Glutamatergic neuron (in vitro differentiated cells): ENCODE data around the gene C19orf33. TPM values are rescaled to one million over a fixed set of nuclear protein-coding genes. Genes with fewer than 3 reads are reported as not detected.
A peak's percentile ranks its signal among the peaks of the same experiment; 100 is the strongest.

Experiments
- DNase-seq: peaks from one replicate; pipeline ENCODE4 v3.0.0; 2022
- H3K27ac Mint-ChIP-seq: one replicate; pipeline ENCODE4 v1.8.0; 2020; ENCODE audit warnings: mild to moderate bottlenecking, mixed read lengths, inconsistent platforms; ENCODE audit not compliant: unreplicated experiment
- H3K27me3 Mint-ChIP-seq: one replicate; pipeline ENCODE4 v1.8.0; 2020; ENCODE audit warnings: mild to moderate bottlenecking, moderate library complexity, mixed read lengths, inconsistent platforms; ENCODE audit not compliant: unreplicated experiment
- H3K36me3 Mint-ChIP-seq: one replicate; pipeline ENCODE4 v1.8.0; 2020; ENCODE audit warnings: mild to moderate bottlenecking, mixed read lengths, inconsistent platforms; ENCODE audit not compliant: unreplicated experiment
- H3K4me1 Mint-ChIP-seq: one replicate; pipeline ENCODE4 v1.8.0; 2020; ENCODE audit warnings: mild to moderate bottlenecking, low read depth, mixed read lengths, inconsistent platforms; ENCODE audit not compliant: unreplicated experiment
- H3K4me3 Mint-ChIP-seq: one replicate; pipeline ENCODE4 v1.8.0; 2020; ENCODE audit warnings: mild to moderate bottlenecking, mixed read lengths, inconsistent platforms; ENCODE audit not compliant: unreplicated experiment
- H3K9me3 Mint-ChIP-seq: one replicate; pipeline ENCODE4 v1.8.0; 2020; ENCODE audit warnings: mild to moderate bottlenecking, moderate library complexity, mixed read lengths, inconsistent platforms; ENCODE audit not compliant: unreplicated experiment
- total RNA-seq: library from RNA; stranded (reverse); fragmentation: NEBNext Ultra II Directional; extraction: Animal tissue kit (Norgen Biotek cat#: 25700); gene quantifications from one replicate; pipeline ENCODE4 v1.2.1, GENCODE V29; 2021; ENCODE audit not compliant: unreplicated experiment
- TF ChIP-seq, protein P1 (sequence below): fragments of 200-600 bp; sonication (generic); IDR thresholded peaks from one replicate; pipeline ENCODE4 v1.5.0; 2021; ENCODE audit not compliant: partially characterized antibody, unreplicated experiment

Gene C19orf33
- total RNA-seq, 1 donor from 2014 or later: 1.1 TPM

DNA sequence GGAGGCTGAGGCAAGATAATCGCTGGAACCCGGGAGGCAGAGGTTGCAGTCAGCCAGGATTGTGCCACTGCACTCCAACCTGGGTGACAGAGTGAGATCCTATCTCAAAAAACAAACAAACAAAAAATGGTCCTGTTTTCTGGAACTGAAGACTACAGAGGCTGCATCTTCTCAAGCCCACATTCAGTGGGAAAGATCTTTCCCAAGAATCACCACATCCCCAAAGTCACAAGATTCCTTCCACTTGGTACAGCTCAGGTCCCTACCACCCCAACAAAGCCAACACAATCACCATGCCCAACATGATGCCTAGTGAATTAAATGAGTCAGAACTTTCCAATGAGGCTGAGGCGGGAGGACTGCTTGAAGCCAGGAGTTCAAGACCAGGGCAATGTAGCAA, 46.8 kb downstream of the C19orf33 start:
- H3K36me3 Mint-ChIP-seq: no peaks in the 10 kb centered on the region
- H3K27ac Mint-ChIP-seq: no peak overlapping the region
- no peak for DNase-seq
- peaks cover 10% of the 10 kb centered on the region for H3K27me3 Mint-ChIP-seq
- H3K4me1 Mint-ChIP-seq: peaks cover 13% of the 10 kb centered on the region
- TF ChIP-seq, protein P1, sequence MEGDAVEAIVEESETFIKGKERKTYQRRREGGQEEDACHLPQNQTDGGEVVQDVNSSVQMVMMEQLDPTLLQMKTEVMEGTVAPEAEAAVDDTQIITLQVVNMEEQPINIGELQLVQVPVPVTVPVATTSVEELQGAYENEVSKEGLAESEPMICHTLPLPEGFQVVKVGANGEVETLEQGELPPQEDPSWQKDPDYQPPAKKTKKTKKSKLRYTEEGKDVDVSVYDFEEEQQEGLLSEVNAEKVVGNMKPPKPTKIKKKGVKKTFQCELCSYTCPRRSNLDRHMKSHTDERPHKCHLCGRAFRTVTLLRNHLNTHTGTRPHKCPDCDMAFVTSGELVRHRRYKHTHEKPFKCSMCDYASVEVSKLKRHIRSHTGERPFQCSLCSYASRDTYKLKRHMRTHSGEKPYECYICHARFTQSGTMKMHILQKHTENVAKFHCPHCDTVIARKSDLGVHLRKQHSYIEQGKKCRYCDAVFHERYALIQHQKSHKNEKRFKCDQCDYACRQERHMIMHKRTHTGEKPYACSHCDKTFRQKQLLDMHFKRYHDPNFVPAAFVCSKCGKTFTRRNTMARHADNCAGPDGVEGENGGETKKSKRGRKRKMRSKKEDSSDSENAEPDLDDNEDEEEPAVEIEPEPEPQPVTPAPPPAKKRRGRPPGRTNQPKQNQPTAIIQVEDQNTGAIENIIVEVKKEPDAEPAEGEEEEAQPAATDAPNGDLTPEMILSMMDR: no peak
- H3K9me3 Mint-ChIP-seq: peaks cover 10% of the 10 kb centered on the region
- no peak overlapping the region for H3K4me3 Mint-ChIP-seq

DNA sequence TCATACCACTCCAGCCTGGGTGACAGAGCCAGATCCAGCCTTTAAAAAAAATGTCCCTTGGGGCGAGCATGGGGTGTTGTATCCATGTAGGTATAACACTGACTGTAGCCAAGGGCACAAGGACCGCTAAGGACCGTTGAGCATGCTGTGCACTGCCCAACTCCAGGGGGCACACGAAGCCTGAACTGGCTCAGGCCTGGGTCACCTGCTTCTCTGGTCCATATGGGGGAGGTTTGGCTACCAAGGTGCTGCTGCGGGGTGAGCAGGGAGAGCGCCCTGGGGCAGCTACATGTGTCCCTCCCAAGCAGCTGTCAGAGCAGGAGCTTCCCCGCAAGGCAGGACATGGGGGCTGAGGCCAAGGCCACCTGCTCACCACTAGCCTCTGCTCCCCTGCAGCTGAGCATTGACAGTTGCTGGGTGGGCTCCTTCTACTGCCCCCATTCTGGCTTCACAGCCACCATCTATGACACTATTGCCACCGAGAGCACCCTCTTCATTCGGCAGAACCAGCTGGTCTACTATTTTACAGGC, 47.9 kb downstream of the C19orf33 start:
- DNase-seq: peak; percentile 55
- Mint-ChIP-seq H3K27me3 (peaks cover 13% of the 10 kb centered on the region), H3K4me3 (no peak overlapping the region), H3K27ac (peak overlapping the region; percentile 99), H3K4me1 (peaks cover 14% of the 10 kb centered on the region), H3K36me3 (peaks cover 4% of the 10 kb centered on the region), H3K9me3 (peaks cover 9% of the 10 kb centered on the region)
- TF ChIP-seq, protein P1: no peak

DNA sequence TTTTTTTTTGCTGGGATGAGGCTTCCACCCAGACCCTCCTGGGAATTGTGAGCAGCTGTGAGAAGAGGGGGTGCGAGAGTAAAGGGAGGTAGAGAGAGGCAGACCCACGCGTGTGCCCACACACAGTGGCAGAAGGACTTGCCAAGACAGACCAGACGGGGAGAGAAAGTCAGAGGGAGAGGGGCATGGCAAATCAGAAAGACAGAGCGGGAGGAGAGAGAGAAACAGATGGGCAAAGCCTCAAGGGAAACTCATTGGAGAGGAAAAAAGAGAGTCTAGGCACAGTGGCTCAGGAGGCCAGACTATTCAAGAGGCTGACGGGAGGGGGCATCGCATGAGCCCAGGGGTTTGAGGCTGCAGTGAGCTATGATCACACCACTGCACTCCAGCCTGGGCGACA, 48.6 kb downstream of the C19orf33 start:
- Mint-ChIP-seq H3K36me3 (peaks cover 4% of the 10 kb centered on the region), H3K9me3 (peaks cover 9% of the 10 kb centered on the region), H3K27ac (peak overlapping the region; percentile 99), H3K4me3 (peak overlapping the region; percentile 58), H3K27me3 (peaks cover 13% of the 10 kb centered on the region), H3K4me1 (peaks cover 14% of the 10 kb centered on the region)
- DNase-seq: peak; percentile 54
- TF ChIP-seq, protein P1: no peak

Other genes starting within 250 kb of the C19orf33 start
- gene DPF1, start 80.0 kb upstream of the C19orf33 start, total RNA-seq: 33.8 TPM
- 327 TPM for gene PPP1R14A, start 47.9 kb upstream of the C19orf33 start, total RNA-seq
- gene SPINT2, start 39.7 kb upstream of the C19orf33 start, total RNA-seq: 78.9 TPM
- 101 TPM for gene YIF1B, start 11.7 kb downstream of the C19orf33 start, total RNA-seq
- gene KCNK6, start 15.6 kb downstream of the C19orf33 start, total RNA-seq: 2.7 TPM
- gene CATSPERG, start 31.6 kb downstream of the C19orf33 start, total RNA-seq: 39.0 TPM
- gene PSMD8, start 70.3 kb downstream of the C19orf33 start, total RNA-seq: 156 TPM
- gene GGN, start 83.8 kb downstream of the C19orf33 start, total RNA-seq: 2.0 TPM
- gene SPRED3, start 84.4 kb downstream of the C19orf33 start, total RNA-seq: 8.7 TPM
- gene FAM98C, start 98.8 kb downstream of the C19orf33 start, total RNA-seq: 5.8 TPM
- not detected for gene RASGRP4, start 122.0 kb downstream of the C19orf33 start, total RNA-seq
- gene RYR1, start 129.4 kb downstream of the C19orf33 start, total RNA-seq: 117 TPM